Activated CD4-positive, CD25-positive, alpha-beta regulatory T cell treated with anti-CD3 and anti-CD28 coated beads, Interleukin-2, amount 50 U/mL, for 24 hours (primary cell): ENCODE results near the gene SCD5.

ENCODE experiments used
- ATAC-seq, 2 donors: fragments of 150-1000 bp; cut with Tn5 transposase; one replicate each; pipeline ENCODE4 v1.10.0; 2021; ENCODE audit warnings: mild to moderate bottlenecking in 1 of 2, moderate library complexity in 1 of 2

Gene SCD5

DNA sequence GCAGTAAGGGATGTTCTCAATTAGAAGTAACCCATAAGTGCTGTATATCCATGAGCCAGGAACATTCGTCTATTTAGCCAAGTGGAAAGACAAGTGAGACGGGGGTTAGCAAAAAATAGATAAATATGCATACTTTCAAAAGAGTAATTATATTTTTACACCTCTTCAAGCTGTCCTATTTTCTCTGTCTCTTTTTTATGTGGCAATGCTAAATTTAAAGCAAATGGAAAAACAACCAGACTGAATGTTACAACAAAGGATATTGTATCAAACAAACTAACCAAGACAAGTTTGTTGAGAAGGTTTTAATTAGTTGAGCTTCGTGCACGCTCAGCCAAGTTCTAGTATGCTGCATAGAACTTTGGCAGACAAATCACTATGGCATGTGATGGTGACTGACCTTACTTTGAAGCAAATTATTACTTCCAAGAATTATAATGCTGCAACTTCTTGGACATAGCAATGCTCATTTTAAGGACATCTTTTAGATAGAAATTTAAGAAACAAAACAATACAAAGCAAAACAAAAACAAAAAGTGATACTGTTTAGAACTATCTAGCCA is 175.4 kb downstream of the SCD5 start:
- no peak for ATAC-seq

DNA sequence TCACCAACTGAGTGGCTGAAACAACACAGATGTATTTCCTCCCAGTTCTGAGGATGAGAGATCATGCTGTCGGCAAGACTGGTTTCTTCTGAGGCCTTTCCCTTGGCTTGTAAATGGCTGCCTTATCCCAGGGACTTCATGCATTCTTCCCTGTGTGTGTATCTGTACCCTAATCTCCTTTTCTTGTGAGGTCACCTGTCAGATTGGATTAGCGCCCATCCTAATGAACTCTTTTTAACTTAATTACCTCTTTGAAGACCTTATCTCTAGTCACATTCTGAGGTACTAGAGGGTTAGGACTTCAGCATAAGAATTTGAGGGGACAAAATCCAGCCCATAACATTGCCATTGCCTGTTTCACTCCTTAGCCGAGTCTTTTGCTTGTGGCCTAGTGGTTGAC is 177.3 kb downstream of the SCD5 start:
- ATAC-seq = no peak

DNA sequence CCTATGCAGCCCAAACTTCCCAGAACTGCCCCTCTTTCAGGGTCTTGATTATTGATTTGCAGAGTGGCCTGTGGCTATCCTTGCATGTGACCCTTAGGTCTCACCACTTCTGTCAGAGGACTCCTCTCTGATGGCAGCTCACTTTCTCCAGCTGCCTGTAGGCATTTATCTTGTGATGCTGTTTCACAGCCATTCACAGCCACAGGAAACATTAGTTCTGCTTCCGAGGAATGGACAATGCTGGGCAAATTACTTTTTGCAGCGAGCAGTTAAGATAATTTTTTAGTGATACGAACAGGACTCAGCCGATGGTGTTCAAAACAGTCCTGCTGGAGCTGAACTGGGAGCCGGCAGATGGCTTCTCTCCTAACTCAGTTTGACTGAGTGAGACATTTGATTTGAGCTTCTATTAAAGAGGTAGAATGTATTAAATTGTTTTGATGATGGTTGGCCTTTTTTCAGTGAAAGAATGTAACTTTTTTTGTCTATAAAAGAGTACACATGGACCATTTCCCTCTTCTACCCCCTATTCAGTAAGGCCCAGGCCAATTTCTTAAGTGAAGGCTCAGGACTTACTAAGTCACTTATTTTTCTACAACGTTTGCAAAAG is 178.4 kb downstream of the SCD5 start:
- no peak for ATAC-seq

DNA sequence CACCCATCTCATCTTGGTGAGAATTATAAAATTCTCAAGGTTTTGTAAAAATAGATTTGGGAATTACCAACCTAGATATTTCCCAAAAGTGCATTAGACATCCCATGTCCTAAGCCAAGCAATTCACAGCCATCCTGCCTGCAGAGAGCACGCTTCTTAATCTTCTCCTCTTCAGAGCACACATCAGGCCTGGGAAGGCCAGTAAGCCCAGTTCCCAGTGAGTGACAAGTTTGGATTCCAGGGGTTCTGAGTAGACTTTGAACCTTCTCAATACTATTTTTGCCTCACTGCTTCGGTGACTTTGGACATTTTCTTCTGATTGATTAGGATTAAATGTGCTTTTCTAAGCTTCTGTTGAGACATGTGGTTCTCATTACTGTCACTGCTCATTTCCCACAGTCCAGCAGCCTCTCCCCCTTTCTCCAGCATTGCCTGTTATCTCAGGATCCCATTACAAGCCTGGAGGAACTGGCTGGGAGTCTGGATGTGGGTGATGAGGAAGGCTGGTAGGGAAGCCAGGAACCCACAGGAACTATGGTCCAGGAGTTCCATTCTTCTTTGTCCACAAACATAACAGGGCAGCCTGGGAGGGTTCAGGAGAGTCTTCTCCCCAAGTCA is 180.4 kb downstream of the SCD5 start:
- no peak for ATAC-seq

DNA sequence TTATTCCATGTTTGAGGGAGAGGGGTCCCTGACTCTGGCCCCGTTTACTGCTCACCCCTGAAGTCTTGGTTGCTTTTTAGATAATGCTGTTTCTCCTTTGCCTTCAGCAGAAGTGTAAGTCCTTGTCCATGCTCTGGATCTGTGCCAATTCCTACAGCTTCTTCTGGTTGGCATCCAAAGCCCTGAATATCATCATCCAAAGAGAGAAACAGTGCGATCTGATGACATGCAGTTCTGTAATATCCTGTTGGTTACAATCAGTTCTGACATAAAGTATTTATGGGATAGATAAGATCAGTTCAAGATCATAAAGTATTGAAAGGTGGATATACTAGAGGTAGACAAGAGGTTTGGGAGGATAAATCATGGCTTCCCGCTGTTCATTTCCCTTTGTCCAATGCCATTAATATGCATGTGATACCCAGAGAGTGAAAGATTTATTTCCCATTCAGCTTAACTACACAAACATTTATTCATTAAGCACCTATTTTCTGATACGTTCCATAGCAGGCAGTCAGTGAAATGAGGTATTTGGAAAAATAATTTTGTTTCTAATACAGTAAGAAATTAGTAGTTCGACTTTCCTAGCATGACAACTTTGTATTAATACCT is 183.7 kb downstream of the SCD5 start:
- no peak for ATAC-seq

DNA sequence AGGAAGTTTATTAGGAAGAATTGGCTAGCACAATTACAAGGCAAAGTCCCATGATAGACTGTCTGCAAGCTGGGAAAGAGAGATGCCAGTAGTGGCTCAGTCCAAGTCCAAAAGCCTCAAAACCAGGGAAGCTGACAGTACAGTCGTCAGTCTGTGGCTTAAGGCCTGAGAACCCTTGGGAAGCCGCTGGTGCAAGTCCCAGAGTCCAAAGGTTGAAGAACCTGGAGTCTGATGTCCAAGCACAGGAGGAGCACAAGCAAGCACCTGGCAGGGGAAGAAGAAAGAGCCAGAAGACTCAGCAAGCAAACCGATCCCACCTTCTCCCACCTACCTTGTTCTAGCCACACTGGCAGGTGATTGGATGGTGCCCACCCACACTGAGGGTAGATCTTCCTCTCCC is 185.5 kb downstream of the SCD5 start:
- no peak for ATAC-seq

DNA sequence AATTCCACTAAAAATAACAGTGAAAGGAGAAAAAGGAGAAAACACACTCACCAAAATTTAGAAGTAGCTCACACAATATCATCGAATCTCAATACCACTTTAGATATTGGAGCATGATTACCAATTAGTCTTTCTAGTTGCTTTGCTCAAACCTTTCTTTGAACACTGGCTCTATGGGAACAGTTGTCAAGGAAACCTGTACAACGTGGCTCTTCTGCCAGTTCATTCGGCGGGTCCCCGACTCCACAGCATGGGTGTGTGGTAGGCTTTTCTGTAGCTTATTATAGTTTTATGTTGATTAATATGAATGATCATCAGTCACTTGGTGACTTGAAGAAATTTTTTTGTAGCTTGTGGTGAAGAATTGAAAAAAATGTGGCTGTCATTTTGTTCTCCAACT is 186.6 kb downstream of the SCD5 start:
- no peak for ATAC-seq

DNA sequence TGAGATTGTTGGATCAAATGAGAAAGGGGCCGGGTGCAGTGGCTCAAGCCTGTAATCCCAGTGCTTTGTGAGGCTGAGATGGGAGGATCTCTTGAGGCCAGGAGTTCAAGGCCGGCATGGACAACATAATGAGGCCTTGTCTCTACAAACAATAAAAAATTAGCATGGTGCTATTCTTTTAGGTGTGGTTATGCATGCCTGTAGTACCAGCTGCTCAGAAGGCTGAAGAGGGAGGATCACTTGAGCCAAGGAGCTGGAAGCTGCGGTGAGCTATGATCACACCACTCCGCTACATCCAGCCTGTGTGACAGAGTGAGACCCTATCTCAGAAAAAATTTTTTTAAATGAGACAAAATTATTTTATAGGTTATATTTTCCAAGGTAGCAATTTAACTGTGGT is 187.1 kb downstream of the SCD5 start:
- no peak for ATAC-seq

DNA sequence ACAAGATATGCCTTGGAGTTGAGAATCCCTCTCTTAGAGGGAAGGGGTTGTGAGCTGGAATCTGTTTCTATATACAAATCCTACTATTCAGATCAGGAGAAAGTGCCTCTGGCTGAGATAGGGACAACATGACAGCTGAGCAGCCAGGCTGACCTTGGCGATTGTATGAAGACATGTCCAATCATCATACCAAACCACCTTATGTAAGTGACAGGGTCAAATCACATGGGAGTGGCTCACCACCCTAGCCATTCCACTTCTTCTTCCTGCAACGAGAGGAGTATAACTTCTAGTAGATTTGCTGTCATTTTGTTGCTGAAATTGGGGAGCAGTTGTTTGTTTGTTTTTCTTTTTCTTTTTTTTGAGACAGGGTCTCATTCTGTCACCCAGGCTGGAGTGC is 188.6 kb downstream of the SCD5 start:
- no peak for ATAC-seq

DNA sequence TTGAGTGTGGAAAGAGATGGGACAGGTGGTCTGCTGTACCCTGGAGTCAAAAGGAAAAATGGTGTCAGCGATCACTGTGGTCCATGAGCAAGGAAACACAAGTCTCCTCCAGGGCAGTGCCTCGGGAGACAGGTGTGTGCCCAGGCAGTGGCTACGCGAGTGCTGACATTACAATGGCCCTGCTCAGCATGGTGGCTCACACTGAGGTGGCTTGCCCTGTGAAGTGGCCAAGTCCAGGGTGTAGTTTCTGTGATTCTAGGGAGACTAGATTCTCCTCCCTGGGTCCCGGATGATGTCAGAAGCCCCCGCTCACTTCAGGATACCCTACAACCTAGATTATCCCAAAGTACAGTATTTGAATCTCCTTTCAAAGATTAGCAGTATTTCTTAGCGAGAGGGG is 192.0 kb downstream of the SCD5 start:
- ATAC-seq = no peak

DNA sequence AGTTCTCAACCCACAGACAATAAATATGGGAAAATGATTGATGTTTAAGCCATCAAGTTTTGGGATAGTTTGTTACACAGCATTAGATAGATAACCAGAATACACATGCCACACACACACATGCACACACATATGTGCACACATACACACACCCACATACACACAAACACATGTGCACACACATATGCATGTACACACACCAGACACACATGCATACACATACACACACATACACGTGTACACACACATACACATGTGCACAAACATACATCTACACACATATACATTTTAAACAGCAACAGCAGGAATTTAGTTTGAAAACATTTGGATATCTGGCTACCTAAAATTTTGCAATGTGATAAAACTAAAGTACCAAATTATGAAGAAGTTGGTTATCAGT is 194.1 kb downstream of the SCD5 start:
- ATAC-seq = no peak

DNA sequence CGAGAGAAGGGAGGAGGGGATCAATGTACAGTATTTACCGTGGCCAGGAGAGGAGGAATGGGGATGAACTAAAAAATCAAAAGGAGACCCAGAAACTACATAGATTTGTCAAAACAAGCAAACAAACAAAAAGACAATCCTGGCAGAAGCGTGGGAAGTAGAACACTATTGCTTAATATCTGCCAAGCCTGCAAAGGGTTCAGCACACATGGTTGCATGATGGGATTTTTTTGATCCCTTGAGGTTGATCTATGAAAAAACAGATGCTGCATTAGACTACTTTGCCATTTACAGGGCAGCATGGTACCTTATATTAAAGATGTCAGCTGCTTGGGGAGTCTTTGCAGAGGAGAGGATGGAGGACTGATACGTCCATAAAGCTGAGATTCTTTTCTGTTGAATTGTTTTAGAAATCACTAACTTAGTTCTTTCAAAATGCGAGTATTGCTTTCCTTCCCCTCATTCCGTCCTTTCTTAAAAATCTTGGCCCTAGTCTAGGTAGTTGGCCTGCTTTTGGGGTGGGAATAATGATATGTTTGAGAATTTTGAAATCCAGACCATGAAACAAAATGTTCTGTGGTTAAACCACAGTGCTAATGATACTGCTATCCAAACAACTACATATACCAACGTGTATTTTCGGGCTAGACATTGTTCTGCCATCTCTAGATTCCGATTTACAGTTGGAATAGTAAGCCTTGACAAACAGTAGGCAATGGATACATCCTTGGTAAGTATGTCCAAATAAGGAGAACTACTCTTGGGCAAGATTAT is 197.2 kb downstream of the SCD5 start:
- ATAC-seq = no peak

DNA sequence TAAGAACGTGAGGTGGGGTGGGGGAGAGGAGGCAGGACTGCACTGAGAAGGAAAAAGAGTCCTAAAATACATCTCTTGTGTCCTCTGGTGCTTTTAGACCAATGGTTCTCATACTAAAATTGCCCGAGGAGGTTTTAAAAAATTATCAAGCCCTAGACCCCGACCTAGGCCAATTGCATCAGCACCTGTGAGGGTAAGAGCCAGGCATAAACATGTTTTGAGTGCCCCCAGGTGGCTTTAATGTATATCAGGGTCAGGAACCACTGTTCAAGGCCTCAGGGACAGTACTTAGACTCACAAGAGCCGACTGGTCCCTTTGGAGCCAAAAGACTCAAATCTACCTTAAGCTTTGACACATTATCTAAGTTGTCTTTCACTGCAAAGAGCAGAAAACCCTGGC is 199.3 kb downstream of the SCD5 start:
- ATAC-seq = no peak

DNA sequence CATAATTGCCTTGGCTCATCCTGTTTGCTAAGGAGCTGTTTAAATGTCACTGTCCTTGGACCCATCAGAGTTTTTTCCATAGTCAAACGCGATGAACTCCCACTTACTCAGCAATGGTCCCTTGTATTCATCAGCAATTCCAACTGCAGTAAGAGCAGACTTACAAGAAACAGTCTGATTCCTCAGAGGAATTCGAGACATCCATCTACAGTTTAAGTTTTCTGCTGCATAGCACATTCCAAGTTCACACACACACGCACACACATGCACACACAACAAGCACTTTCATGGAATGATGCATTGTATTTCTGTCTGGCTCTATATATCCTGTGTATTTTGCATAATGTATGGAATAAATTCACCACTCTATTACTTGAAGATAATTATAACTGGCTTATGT is 204.1 kb downstream of the SCD5 start:
- no peak for ATAC-seq

DNA sequence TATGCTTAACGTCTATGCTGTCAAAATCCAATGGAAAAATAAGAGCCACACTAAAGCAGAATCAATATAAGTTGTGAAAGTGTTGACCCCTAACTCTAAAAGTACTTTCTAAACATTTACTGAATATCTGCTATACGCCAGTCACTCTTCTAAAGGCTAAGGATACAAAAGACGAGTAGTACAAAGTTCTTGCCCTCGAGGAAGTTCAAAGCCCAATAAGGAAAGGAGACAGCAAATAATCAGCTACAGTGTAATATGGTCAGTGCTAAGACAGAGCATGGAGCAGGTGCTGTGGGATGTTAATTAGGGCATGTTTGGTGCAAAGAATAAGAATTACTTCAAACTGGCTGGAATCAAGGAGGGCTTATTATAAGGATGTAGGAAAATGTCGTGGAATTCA is 205.2 kb downstream of the SCD5 start:
- no peak for ATAC-seq

DNA sequence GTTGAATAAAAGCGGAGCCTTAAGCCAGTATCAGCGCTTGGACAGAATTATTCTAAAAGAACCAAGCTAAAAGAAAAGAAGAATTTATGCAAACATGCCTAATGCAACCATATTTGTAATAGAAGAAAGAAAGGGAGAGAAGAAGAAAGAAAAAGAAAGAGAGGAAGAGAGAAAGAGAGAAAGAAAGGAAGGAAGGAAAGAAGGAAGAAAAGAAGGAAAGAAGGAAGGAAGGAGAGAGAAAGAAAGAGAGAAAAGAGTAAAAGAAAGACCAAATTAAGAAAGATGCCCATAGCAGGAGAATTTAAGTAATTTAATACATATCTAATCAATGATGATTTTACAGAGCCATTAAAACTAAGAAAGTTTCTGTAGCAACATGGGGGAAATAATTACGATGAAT is 206.0 kb downstream of the SCD5 start:
- ATAC-seq = no peak

DNA sequence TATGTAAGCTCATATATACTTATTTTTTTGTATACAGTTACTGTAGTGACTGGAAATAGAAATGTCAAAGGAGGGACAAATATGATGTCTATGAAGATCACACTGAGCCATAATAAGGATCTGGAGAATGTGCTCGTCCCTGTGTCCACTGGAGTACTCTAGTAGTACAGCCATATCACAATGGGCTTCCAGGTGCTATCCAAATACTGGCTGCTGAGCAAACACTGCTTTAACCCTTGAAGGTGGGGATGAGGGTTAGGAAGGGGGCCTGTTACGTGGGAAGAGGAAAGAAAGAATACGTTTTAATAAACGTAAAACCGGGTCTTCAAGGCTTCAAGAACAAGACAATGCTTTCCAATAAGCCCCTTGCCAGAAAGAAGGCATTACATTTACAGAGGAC is 207.0 kb downstream of the SCD5 start:
- no peak for ATAC-seq

DNA sequence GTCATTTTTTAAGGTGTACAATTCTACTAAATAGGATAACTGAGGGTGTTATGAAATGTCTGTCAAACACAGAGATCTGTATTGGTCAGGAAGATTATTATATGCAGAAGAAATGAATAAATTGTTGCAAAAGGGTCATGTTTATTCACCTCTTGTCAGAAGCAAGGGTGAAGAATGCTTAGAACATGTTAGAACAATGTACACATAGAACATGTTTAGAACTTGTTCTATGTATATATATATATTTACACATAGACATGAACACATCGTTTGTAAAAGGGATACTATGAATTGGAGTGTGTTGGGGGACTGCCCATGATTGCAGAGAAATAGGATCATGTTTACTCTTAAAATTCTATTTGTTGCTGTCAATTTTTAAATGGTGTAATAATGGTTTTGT is 208.8 kb downstream of the SCD5 start:
- ATAC-seq = no peak

DNA sequence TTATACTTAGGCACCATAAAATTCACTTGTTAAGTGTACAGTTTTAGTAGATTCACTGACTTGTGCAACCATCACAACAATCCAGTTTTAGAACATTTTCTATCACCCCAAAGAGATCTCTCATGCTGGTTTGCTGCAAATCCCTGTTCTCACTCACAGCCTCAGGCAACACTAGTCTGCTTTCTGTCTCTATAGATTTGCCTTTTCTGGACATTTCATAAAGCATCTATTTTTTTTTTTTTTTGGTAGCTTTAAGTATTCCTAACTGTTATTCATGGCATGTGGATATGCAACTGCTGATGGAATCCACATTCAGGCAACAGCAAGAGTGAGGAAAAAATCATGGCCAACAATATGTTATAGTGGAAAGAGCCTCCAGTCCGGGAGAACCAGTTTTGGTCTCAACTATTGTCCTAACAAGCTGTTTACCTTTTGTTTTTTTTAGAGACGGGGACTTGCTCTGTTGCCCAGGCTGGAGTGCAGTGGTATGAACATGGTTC is 209.8 kb downstream of the SCD5 start:
- no peak for ATAC-seq

DNA sequence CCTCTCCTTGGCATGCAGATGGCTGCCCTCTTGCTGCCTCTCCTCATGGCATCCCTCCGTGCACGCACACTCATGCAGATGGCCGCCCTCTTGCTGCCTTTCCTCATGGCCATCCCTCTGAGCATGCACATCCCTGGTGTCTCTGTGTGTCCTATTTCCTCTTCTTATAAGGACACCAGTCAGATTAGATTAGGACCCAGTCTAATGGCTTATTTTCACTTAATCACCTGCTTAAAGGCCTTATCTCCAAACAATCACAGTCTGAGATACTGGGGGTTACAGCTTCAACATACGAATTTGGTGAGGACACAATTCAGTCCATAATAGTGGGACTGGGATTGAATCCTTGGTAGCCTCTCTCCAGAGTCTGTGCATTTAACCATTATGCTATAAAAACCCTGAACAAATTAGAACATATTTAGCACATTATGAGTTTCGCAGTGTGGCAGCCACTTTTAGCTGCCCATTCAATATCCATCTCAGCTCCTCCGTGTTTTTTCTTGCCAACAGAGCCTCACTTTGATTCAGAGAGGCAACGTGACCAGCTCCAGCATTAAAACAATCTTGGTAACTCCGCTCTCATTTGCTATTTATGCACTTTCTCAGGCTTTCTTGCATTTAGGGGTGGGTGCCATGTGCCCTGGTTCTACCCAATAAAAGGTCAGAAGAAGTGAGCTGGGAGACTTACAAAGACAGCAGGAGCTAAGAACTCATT is 210.6 kb downstream of the SCD5 start:
- no peak for ATAC-seq

DNA sequence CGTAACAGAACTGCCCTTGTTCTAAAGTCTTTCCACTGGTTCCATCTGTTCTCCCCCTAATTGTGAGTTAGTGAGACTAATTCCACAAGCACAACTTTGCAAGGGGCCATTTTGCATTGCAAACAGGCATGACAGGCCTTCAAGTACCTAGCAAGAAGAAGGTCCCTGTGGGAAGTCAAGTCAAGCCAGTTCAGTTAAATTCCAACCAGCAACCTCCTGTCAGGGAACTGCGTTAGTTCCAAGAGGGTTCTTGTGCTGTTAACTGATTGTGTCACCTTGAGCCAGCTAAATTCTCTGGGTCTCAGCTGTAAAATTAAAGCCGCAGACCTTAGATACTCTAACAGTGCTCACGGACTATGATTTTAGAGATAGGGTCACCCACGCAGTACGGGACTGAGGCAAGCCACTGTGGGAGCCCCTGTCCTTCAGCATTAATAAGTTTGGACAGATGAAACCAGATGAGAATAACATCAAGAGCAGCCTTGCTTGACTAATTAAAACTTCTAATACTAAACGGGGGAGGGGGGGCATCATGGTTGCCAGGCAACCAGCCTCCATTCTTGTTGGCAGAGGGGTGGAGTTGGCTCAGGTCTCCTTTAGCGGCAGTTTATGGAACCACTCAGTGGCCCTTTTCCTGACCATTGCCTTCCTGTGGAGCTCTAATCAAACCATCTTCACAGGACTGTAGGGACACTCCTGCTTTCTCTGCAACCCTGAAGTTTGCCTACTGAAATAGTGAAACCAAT is 212.7 kb downstream of the SCD5 start:
- ATAC-seq = no peak

DNA sequence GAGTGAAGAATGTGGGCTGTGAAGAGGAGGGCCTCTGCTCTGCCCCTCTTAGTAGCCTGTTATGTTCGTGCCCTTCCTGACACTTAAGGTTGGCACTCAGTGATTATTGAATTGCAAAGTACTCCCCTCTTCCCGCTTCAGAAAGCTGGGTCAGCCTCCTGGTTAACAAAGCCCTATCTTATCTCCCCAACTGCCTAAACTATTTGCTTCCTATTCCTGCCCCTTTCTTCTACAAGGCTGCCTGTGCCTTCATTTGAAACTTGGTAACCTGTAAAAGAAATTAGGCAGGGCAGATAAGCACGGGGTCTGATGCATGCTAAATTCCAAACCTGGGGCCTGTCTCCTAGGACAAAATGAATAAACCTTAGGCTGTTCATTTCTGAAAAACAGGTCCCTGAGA is 213.7 kb downstream of the SCD5 start:
- ATAC-seq = no peak
